CD14-positive monocyte (primary cell): ENCODE results near the gene MAP1A. TPM values are rescaled to one million over a fixed set of nuclear protein-coding genes. Genes with fewer than 3 reads are reported as not detected.
"Not testable (repeated sequence)": the region's sequence is repeated elsewhere in the genome, so short reads cannot be mapped to it uniquely, and the experiment has no call there.

Source experiments
- DNase-seq, 3 donors: peaks; one replicate each; pipeline ENCODE4 v3.0.0-alpha.2; 2011 to 2022
- H2AFZ ChIP-seq: 2 replicates; pipeline ENCODE4 v1.6.0; 2012; ENCODE audit warnings: mild to moderate bottlenecking, low read depth, low read length, inconsistent platforms; ENCODE audit not compliant: insufficient read depth, poor library complexity, severe bottlenecking
- H3K27ac ChIP-seq, 2 donors: 1 replicate in 1 of 2; 2 replicates in 1 of 2; pipeline ENCODE4 v1.5.1; 2012 to 2013; ENCODE audit warnings: low read length in 2 of 2, control low read depth in 1 of 2, inconsistent platforms in 1 of 2, low read depth in 1 of 2, mild to moderate bottlenecking in 1 of 2
- H3K27me3 ChIP-seq, 2 donors: one replicate each; pipeline versions ENCODE4 v1.6.0 to v1.6.1; 2011 to 2013; ENCODE audit warnings: low read length in 2 of 2; ENCODE audit not compliant: control insufficient read depth in 2 of 2, insufficient read depth in 2 of 2
- H3K36me3 ChIP-seq, 2 donors: replicated peaks in 1 of 2; 1 replicate in 1 of 2; 2 replicates in 1 of 2; pipeline versions ENCODE4 v1.5.1 to v1.6.1; 2012 to 2013; ENCODE audit warnings: low read length in 2 of 2, control low read depth in 1 of 2, inconsistent platforms in 1 of 2, mild to moderate bottlenecking in 1 of 2; ENCODE audit not compliant: insufficient read depth in 2 of 2, control insufficient read depth in 1 of 2
- H3K4me1 ChIP-seq, 2 donors: 1 replicate in 1 of 2; 2 replicates in 1 of 2; pipeline versions ENCODE4 v1.5.1 to v1.6.1; 2012 to 2013; ENCODE audit warnings: low read length in 2 of 2, control low read depth in 1 of 2, inconsistent platforms in 1 of 2, mild to moderate bottlenecking in 1 of 2, moderate library complexity in 1 of 2; ENCODE audit not compliant: insufficient read depth in 2 of 2, control insufficient read depth in 1 of 2
- H3K4me2 ChIP-seq: replicated peaks from 2 replicates; pipeline ENCODE3; 2012; ENCODE audit warnings: low read length, moderate library complexity, mild to moderate bottlenecking; ENCODE audit not compliant: poor library complexity, severe bottlenecking; ENCODE audit errors: extremely low read depth
- H3K4me3 ChIP-seq, 3 experiments: fragments of 200-600 bp in 1 of 3; sonication (generic) in 1 of 3; replicated peaks in 1 of 3; 1 replicate in 2 of 3; 2 replicates in 1 of 3; pipeline ENCODE4 v1.5.1; 2011 to 2013; ENCODE audit warnings: low read length in 3 of 3, mild to moderate bottlenecking in 3 of 3, control low read depth in 2 of 3, low read depth in 2 of 3, inconsistent platforms in 1 of 3, moderate library complexity in 1 of 3
- H3K79me2 ChIP-seq: 2 replicates; pipeline ENCODE4 v1.6.0; 2012; ENCODE audit warnings: mild to moderate bottlenecking, control low read depth, inconsistent platforms, low read length, moderate library complexity; ENCODE audit not compliant: insufficient read depth
- H3K9ac ChIP-seq: 2 replicates; pipeline ENCODE4 v1.6.0; 2017; ENCODE audit warnings: low read length, mild to moderate bottlenecking; ENCODE audit not compliant: insufficient read depth, poor library complexity, severe bottlenecking
- H3K9me3 ChIP-seq, 2 donors: replicated peaks in 1 of 2; 1 replicate in 1 of 2; 2 replicates in 1 of 2; pipeline versions ENCODE4 v1.5.1 to v1.6.1; 2012 to 2013; ENCODE audit warnings: low read length in 2 of 2, control low read depth in 1 of 2; ENCODE audit not compliant: control insufficient read depth in 1 of 2, insufficient read depth in 1 of 2
- H4K20me1 ChIP-seq: 2 replicates; pipeline ENCODE4 v1.6.0; 2012; ENCODE audit warnings: mild to moderate bottlenecking, low read length, control low read depth, moderate library complexity; ENCODE audit not compliant: insufficient read depth
- H3K27ac Mint-ChIP-seq, 7 donors: one replicate each; pipeline ENCODE4 v1.8.0; 2020; ENCODE audit warnings: mild to moderate bottlenecking in 7 of 7, mixed read lengths in 7 of 7, moderate library complexity in 6 of 7, inconsistent platforms in 2 of 7
- H3K27me3 Mint-ChIP-seq, 3 donors: one replicate each; pipeline ENCODE4 v1.8.0; 2021 to 2022; ENCODE audit warnings: low read depth in 3 of 3, mild to moderate bottlenecking in 3 of 3, mixed read lengths in 3 of 3, moderate library complexity in 3 of 3, inconsistent platforms in 1 of 3
- H3K36me3 Mint-ChIP-seq, 2 donors: one replicate each; pipeline ENCODE4 v1.8.0; 2020; ENCODE audit warnings: mixed read lengths in 2 of 2, inconsistent platforms in 1 of 2, mild to moderate bottlenecking in 1 of 2
- H3K4me1 Mint-ChIP-seq: one replicate; pipeline ENCODE4 v1.8.0; 2020; ENCODE audit warnings: mild to moderate bottlenecking, mixed read lengths
- H3K4me3 Mint-ChIP-seq, 2 donors: one replicate each; pipeline ENCODE4 v1.8.0; 2020; ENCODE audit warnings: mild to moderate bottlenecking in 2 of 2, mixed read lengths in 2 of 2, moderate library complexity in 1 of 2
- H3K9me3 Mint-ChIP-seq, 7 donors: one replicate each; pipeline ENCODE4 v1.8.0; 2020 to 2022; ENCODE audit warnings: mixed read lengths in 7 of 7, mild to moderate bottlenecking in 6 of 7, moderate library complexity in 6 of 7, inconsistent platforms in 2 of 7
- CTCF ChIP-seq: fragments of 200-600 bp; IDR thresholded peaks from one replicate; pipeline ENCODE4 v1.8.0; 2022; ENCODE audit warnings: antibody characterized with exemption, mild to moderate bottlenecking
- WGBS: methylation state at CpG from one replicate; pipeline ENCODE4 v1.1.5; 2013; ENCODE audit warnings: missing lambda C conversion rate; ENCODE audit not compliant: insufficient coverage; 5-methylcytosine and 5-hydroxymethylcytosine counted together
- intact Hi-C, 2 donors: fragments of 100-400 bp; cut with micrococcal nuclease; formaldehyde crosslinking; loops; one replicate each; pipeline versions ENCODE4 v1.15.0 to v1.15.1; 2023
- polyA plus RNA-seq, 3 donors: library from polyadenylated mRNA; depleted of rRNA in 1 of 3; unstranded in 2 of 3; stranded (reverse) in 1 of 3; fragments of 300-500 nt in 2 of 3; fragments of >200 nt in 1 of 3; fragmentation: Illumina TruSeq in 2 of 3; gene quantifications; 1 replicate in 2 of 3; 2 replicates in 1 of 3; pipeline ENCODE4 v1.2.3, GENCODE V29; 2012 to 2021

MAP1A gene
- polyA plus RNA-seq, 3 donors, result 0.01 to 0.02 TPM; not detected in 1

DNA sequence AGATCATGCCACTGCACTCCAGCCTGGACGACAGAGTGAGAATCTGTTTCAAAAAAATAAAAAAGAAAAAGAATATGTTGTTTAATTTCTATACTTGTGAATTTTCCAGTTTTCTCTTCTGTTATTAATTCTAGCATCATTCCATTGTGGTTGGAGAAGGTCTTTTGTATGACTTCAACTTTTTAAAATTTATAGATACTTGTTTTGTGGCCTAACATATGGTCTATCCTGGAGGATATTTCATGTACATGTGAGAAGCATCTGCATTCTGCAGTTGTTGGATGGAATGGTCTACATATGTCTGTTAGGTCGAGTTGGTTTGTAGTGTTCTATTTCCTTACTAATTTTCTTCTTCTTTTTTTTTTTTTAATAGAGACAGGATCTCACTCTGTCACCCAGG, 35.6 kb downstream of the MAP1A start:
- Histone ChIP-seq H3K4me1 (no peaks in the 10 kb centered on the region), H3K4me3 (no peak overlapping the region), H3K36me3 (peaks cover 0 to 4% of the 10 kb centered on the region in 2 donors), H3K9ac (no peak overlapping the region), H3K79me2 (no peaks in the 10 kb centered on the region), H3K27ac (no peak overlapping the region), H3K4me2 (no peak overlapping the region), H2AFZ (no peak overlapping the region), H3K27me3 (no peaks in the 10 kb centered on the region), H3K9me3 (no peaks in the 10 kb centered on the region), H4K20me1 (no peaks in the 10 kb centered on the region)
- no peaks in the 10 kb centered on the region for H3K4me1 Mint-ChIP-seq
- no peak overlapping the region for H3K4me3 Mint-ChIP-seq
- peak overlapping the region in 1 of 7 donors; percentile 41 for H3K27ac Mint-ChIP-seq
- peaks cover 0 to 1% (median 0%) of the 10 kb centered on the region in 7 donors for H3K9me3 Mint-ChIP-seq
- no peak for TF ChIP-seq CTCF
- intact Hi-C loops, result no loop called here
- H3K36me3 Mint-ChIP-seq, result peaks cover 15 to 26% of the 10 kb centered on the region in 2 donors
- WGBS, result no CpG with 5 or more reads among the region's 2 CpGs
- no peak for DNase-seq
- H3K27me3 Mint-ChIP-seq, result no peaks in the 10 kb centered on the region

GRCh38 chr15:43562753-43563152, 45.3 kb downstream of the MAP1A start:
- intact Hi-C loops, H3K4me1 Mint-ChIP-seq, H3K36me3 Mint-ChIP-seq, H3K9ac ChIP-seq, DNase-seq, H3K79me2 ChIP-seq, H3K9me3 Mint-ChIP-seq, H3K4me3 Mint-ChIP-seq, H3K27me3 Mint-ChIP-seq, H2AFZ ChIP-seq, H3K9me3 ChIP-seq, H3K27me3 ChIP-seq, H3K4me1 ChIP-seq, H3K4me3 ChIP-seq, H4K20me1 ChIP-seq, H3K4me2 ChIP-seq, H3K27ac Mint-ChIP-seq, H3K27ac ChIP-seq, H3K36me3 ChIP-seq: not testable (repeated sequence)
- no CpG with 5 or more reads among the region's 3 CpGs for WGBS

- H3K27me3 Mint-ChIP-seq, H3K36me3 Mint-ChIP-seq, H3K4me3 Mint-ChIP-seq, H3K4me2 ChIP-seq, H3K36me3 ChIP-seq, DNase-seq, H3K27ac Mint-ChIP-seq, H4K20me1 ChIP-seq, H3K4me1 ChIP-seq, H3K4me1 Mint-ChIP-seq, H3K27ac ChIP-seq, H3K27me3 ChIP-seq, H2AFZ ChIP-seq, H3K9me3 Mint-ChIP-seq, H3K9me3 ChIP-seq, H3K9ac ChIP-seq, intact Hi-C loops, H3K4me3 ChIP-seq, H3K79me2 ChIP-seq: not testable (repeated sequence)
- no CpG with 5 or more reads among the region's 8 CpGs for WGBS
These were observed 46.4 kb downstream of the MAP1A start for GRCh38 chr15:43563793-43564192.

DNA sequence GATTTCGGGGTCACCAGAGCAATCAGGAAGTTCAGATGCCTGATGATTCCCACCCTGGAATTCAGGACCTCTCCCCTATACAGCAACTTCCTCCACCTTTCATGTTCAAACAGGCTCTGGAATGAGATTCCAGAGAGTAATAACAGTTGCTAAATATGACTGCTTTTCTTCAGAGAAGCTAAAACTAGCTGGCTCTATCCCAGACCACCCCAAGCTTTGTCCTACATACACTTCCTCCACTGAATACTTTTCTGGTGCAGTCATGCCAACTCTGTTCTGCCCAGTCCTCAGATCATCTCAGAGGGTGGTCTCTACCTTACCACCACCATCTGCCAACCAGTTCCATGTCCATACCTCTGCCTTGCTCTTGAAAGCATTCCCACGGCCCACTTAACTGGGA, 49.2 kb downstream of the MAP1A start:
- H4K20me1 ChIP-seq, H3K4me3 ChIP-seq, DNase-seq, H3K27me3 Mint-ChIP-seq, H3K4me1 ChIP-seq, H3K36me3 Mint-ChIP-seq, H3K36me3 ChIP-seq, H3K27ac Mint-ChIP-seq, H3K4me2 ChIP-seq, H3K9ac ChIP-seq, H3K4me3 Mint-ChIP-seq, H3K9me3 Mint-ChIP-seq, H2AFZ ChIP-seq, H3K9me3 ChIP-seq, H3K4me1 Mint-ChIP-seq, intact Hi-C loops, H3K27ac ChIP-seq, H3K27me3 ChIP-seq, H3K79me2 ChIP-seq: not testable (repeated sequence)
- WGBS, result no CpG with 5 or more reads among the region's 2 CpGs
